ENCODE measurements around the gene TLE6. TPM values are rescaled to one million over a fixed set of nuclear protein-coding genes. Genes with fewer than 3 reads are reported as not detected.
A peak's percentile ranks its signal among the peaks of the same experiment; 100 is the strongest.

TLE6 gene
- total and polyA plus RNA-seq, 2 of the 13 experiments (the other 11 are each of a cell fraction or from before 2014, with no cell fraction given) = 0.24 to 5.5 TPM

DNA sequence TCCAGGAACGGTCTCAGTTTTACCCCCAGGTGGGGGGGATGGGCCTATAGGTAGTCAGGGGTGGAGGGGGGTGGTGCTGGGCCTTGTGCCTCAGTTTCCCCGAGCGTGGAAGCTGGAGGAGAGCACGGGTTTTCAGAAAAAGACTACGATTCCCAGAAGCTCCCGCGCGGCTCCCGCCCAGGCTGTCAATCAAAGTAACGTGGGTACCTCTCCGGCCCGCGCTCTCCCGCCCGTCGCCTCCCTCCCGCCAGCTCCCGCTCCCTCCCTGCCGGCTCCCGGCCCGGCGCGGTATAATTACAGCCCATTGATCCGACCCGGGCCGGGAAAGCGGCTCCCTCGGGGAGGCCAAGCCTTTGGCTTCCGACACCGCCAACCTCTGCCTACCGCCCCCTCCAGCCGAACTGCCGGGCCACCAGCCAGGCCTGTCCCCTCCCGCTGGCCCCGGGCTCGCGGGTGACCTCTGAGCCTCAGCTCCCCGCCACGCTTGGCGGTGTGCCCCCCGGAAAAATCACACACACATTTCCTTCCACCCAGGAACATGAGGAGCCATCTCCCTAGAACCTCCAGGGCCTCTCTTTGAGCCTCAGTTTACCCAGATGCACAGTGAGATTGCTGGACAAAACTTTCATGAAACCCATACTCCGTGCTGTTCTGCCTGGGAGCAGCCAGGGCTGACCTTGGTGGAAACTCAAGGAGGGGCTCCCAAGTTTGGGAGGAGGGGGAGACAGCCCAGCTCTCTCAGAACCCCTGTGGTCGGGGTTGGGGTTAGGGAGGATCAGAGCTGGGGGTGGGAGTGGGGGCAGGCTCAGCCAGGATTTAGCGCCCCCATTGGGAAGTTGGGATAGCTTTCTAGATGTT, 59.0 kb downstream of the TLE6 start (continued):
- TF ChIP-seq PRDM15 (CRISPR knock-in tag; IDR thresholded peaks at IDR 0.05) (no peak), RBFOX2 (IDR thresholded peaks at IDR 0.05; ENCODE audit: low read depth, low read length) (peak; percentile 61; the same call in 1 of the 2 replicates), KLF16 (CRISPR knock-in tag; IDR thresholded peaks at IDR 0.05) (peak in 1 of 2 experiments; percentile 57; a peak in 1 of 4 replicates), ZFP82 (CRISPR knock-in tag; IDR thresholded peaks at IDR 0.05; ENCODE audit: borderline replicate concordance) (peak; percentile 84; the same call in 1 of the 2 replicates), IKZF4 (CRISPR knock-in tag; IDR thresholded peaks at IDR 0.05; ENCODE audit: borderline replicate concordance, low read depth, not compliant biosample characterization) (no peak), ZBTB38 (CRISPR knock-in tag; IDR thresholded peaks at IDR 0.05) (peak; percentile 58), TRIM24 (CRISPR knock-in tag; IDR thresholded peaks at IDR 0.05) (no peak), SKI (IDR thresholded peaks at IDR 0.05; ENCODE audit: partially characterized antibody) (peak; percentile 57), ISX (CRISPR knock-in tag; conservative IDR thresholded peaks at IDR 0.05) (no peak), POGK (CRISPR knock-in tag; conservative IDR thresholded peaks at IDR 0.05) (no peak), ZNF768 (CRISPR knock-in tag; IDR thresholded peaks at IDR 0.05) (no peak; the same call in 1 of the 2 replicates), ZNF7 (CRISPR knock-in tag; IDR thresholded peaks at IDR 0.05) (no peak), LCORL (IDR thresholded peaks at IDR 0.05) (no peak), LCORL (CRISPR knock-in tag; IDR thresholded peaks at IDR 0.05) (peak; percentile 81), PPARG (CRISPR knock-in tag; conservative IDR thresholded peaks at IDR 0.05) (peak; percentile 45; the same call in 1 of the 2 replicates), NFATC3 (CRISPR knock-in tag; IDR thresholded peaks at IDR 0.05) (no peak; the same call in 1 of the 2 replicates), ZNF605 (CRISPR knock-in tag; IDR thresholded peaks at IDR 0.05) (no peak)
- TF ChIP-seq, protein P1, sequence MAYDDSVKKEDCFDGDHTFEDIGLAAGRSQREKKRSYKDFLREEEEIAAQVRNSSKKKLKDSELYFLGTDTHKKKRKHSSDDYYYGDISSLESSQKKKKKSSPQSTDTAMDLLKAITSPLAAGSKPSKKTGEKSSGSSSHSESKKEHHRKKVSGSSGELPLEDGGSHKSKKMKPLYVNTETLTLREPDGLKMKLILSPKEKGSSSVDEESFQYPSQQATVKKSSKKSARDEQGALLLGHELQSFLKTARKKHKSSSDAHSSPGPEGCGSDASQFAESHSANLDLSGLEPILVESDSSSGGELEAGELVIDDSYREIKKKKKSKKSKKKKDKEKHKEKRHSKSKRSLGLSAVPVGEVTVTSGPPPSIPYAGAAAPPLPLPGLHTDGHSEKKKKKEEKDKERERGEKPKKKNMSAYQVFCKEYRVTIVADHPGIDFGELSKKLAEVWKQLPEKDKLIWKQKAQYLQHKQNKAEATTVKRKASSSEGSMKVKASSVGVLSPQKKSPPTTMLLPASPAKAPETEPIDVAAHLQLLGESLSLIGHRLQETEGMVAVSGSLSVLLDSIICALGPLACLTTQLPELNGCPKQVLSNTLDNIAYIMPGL (CRISPR knock-in tag; IDR thresholded peaks at IDR 0.05; ENCODE audit: borderline replicate concordance in 1 of 2, low read depth in 1 of 2) = peak; percentile 82 to 86
- TF ChIP-seq, protein P2, sequence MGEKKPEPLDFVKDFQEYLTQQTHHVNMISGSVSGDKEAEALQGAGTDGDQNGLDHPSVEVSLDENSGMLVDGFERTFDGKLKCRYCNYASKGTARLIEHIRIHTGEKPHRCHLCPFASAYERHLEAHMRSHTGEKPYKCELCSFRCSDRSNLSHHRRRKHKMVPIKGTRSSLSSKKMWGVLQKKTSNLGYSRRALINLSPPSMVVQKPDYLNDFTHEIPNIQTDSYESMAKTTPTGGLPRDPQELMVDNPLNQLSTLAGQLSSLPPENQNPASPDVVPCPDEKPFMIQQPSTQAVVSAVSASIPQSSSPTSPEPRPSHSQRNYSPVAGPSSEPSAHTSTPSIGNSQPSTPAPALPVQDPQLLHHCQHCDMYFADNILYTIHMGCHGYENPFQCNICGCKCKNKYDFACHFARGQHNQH (CRISPR knock-in tag; IDR thresholded peaks at IDR 0.05) = peak; percentile 37; the same call in 1 of the 2 replicates

All from HepG2 (cell line).